Measurements from ENCODE around the gene PLEKHA1.

DNA sequence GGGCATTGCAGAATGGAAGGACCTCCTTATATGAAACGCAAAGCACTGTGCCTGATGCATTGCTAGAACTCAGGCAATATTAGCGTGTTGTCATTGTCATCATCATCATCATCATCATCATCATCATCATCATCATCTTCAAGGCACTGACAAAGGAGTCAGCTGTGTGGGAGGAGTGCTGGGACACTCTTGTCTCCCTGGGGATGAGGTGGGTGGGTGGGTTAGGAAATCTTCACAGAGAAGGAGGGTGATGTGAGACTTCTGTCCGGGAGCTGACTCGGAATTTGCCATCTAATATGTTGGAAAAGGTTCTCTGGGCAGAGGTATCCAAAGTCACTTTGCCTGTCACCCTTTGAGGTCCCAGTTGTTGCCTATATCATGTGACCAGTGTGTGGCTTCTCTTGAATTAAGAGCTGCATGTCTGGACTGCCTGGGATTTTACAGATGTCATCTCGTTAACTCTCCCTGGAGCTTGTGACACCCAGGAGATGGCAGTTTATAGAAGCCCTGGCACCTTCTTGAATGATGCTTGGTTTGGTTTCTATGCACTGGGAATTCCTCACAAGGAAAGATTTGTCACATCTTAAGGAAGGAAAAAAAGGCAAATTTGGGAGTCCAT lies 93.9 kb downstream of the PLEKHA1 start:
- no peak for TF ChIP-seq POLR2A (IDR thresholded peaks at IDR 0.05)
- TF ChIP-seq, protein P1, sequence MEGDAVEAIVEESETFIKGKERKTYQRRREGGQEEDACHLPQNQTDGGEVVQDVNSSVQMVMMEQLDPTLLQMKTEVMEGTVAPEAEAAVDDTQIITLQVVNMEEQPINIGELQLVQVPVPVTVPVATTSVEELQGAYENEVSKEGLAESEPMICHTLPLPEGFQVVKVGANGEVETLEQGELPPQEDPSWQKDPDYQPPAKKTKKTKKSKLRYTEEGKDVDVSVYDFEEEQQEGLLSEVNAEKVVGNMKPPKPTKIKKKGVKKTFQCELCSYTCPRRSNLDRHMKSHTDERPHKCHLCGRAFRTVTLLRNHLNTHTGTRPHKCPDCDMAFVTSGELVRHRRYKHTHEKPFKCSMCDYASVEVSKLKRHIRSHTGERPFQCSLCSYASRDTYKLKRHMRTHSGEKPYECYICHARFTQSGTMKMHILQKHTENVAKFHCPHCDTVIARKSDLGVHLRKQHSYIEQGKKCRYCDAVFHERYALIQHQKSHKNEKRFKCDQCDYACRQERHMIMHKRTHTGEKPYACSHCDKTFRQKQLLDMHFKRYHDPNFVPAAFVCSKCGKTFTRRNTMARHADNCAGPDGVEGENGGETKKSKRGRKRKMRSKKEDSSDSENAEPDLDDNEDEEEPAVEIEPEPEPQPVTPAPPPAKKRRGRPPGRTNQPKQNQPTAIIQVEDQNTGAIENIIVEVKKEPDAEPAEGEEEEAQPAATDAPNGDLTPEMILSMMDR (IDR thresholded peaks at IDR 0.05), result no peak
